MV-4-11 (cell line): ENCODE data around the gene KRT20.
A peak's percentile ranks its signal among the peaks of the same experiment; 100 is the strongest.

ENCODE experiments used
- DNase-seq: peaks from one replicate; lab custom pipeline; 2025; lab: John Stamatoyannopoulos, UW

Gene KRT20

GRCh38 chr17:40884708-40885512 lies at the start of gene KRT20:
Gene KRT20 (minus strand): TSS chr17:40885242. CDS start chr17:40885185, 57 bp downstream.
- no peak for DNase-seq

GRCh38 chr17:40932608-40933007 lies 47.6 kb upstream of the KRT20 start:
- no peak for DNase-seq

- DNase-seq: no peak
Measured at GRCh38 chr17:40931311-40931710, 46.3 kb upstream of the KRT20 start.

GRCh38 chr17:40926341-40926740 lies 41.3 kb upstream of the KRT20 start:
- DNase-seq: no peak

- DNase-seq: peak; percentile 80
Measured at GRCh38 chr17:40922239-40922638, 37.2 kb upstream of the KRT20 start.

GRCh38 chr17:40921026-40921425 lies 36.0 kb upstream of the KRT20 start:
- no peak for DNase-seq

- DNase-seq: peak; percentile 12
Measured at GRCh38 chr17:40917116-40917515, 32.1 kb upstream of the KRT20 start.

- DNase-seq: no peak
Measured at GRCh38 chr17:40916366-40916765, 31.3 kb upstream of the KRT20 start.

- peak; percentile 91 for DNase-seq
Measured at GRCh38 chr17:40915721-40916256, 30.7 kb upstream of the KRT20 start.

- peak; percentile 69 for DNase-seq
Measured at GRCh38 chr17:40915199-40915661, 30.2 kb upstream of the KRT20 start.

GRCh38 chr17:40914075-40914855 lies 29.2 kb upstream of the KRT20 start:
- no peak for DNase-seq

GRCh38 chr17:40912486-40913210 lies 27.6 kb upstream of the KRT20 start:
- peak; percentile 11 for DNase-seq

- no peak for DNase-seq
Measured at GRCh38 chr17:40910441-40910841, 25.4 kb upstream of the KRT20 start.

GRCh38 chr17:40909755-40910154 lies 24.7 kb upstream of the KRT20 start:
- DNase-seq: peak; percentile 27

- DNase-seq: peak; percentile 86
Measured at GRCh38 chr17:40909351-40909750, 24.3 kb upstream of the KRT20 start.

- no peak for DNase-seq
Measured at GRCh38 chr17:40906613-40907012, 21.6 kb upstream of the KRT20 start.

GRCh38 chr17:40905370-40905769 lies 20.3 kb upstream of the KRT20 start:
- DNase-seq: no peak

- DNase-seq: peak; percentile 81
Measured at GRCh38 chr17:40903129-40903847, 18.2 kb upstream of the KRT20 start.

- DNase-seq: no peak
Measured at GRCh38 chr17:40902498-40902897, 17.5 kb upstream of the KRT20 start.

GRCh38 chr17:40901981-40902474 lies 17.0 kb upstream of the KRT20 start:
- DNase-seq: no peak

GRCh38 chr17:40900809-40901356 lies 15.8 kb upstream of the KRT20 start:
- no peak for DNase-seq
